Superior temporal gyrus (tissue), 1 donor: ENCODE measurements around the gene MSL1.

Experiments
- DNase-seq: peaks from one replicate; pipeline ENCODE4 v3.0.0-alpha.2; 2016; ENCODE audit errors: extremely low spot score

MSL1 gene

GRCh38 chr17:40121181-40122135 lies at the start of gene MSL1:
Gene MSL1, plus strand, starts transcription at chr17:40121971. Its CDS starts 642 bp downstream, at chr17:40122613.
- peak; percentile 83 for DNase-seq

- DNase-seq = peak; percentile 95
Measured at GRCh38 chr17:40072040-40072734, 49.6 kb upstream of the MSL1 start.

DNA sequence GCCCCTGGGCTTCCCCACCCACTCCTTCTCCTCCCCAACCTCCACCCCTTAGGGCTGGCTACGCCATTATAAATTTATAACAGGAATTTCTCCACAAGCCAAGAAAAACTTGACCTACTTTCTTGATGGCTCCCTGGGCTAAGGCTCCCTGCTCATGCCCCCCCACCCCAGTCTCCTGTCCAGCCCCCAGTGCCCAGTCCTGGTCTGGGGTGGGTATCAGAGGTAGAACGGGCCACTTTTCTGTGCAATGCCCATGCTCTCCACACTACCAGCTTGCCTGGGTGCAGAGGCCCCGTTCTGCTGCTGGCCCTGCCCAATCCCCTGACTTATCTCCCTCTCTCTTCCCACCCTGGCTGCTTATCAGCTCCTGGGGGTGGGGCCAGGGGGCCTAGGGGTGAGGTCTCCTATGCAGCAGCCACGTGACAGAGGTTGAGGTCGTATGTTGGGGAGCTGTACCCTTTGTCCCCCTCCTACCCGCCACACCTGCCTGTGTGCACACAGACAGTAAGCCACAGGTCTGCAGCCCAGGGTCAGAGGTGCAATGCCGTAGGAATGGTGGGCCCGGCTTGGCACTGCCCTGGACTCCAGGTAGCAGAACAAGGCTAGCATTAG lies 48.9 kb upstream of the MSL1 start:
- DNase-seq = no peak

DNA sequence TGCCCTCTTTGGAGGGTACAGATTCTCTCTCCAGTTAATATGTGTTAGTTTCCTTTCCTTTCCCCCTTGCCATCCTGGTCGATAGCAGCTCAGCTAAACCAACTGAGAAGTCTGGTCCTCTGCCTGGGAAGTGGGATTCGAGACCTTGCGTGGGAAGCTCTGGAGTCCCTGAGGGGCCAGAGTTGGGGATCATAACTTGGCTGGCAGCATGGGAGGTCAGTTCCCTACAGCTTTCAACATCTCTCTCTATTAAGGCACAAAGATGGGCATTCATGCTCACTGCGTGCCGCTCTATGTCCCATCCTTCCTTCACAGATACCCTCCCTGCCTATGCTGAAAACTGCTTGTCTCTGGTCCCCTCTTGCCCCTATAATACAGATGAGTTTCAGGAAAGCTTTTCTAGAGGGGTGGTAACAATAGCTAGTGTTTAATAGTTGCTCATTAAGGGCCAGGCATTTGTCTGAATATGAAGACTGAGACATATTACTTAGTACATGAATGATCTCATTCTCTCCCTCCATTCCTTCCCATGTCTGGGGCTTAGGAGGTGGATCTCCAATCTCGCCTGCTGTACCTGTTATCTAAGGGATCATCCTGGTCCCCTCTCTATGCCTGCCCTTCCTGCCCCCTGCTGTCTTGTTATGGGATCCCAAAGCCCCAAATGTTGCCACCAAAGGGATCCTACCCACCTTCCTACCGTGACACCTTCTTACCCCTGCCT lies 48.2 kb upstream of the MSL1 start:
- DNase-seq = peak; percentile 71

GRCh38 chr17:40074175-40074512 lies 47.6 kb upstream of the MSL1 start:
- DNase-seq = no peak

DNA sequence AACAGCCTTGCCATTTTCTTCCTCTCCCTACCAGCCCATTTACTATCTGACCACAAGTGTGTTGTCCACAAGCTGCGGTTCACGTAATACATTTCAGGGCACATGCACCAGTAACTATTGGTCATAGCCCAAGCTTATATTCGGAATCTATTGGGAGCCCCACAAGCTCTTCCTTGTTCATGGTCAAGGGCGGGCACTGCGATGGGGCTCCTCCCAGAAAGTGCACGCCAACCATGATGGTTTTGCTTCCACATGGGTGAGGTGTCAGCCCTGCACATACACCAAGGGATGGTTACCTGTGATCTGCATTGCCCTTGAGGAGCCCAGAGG lies 46.9 kb upstream of the MSL1 start:
- no peak for DNase-seq

GRCh38 chr17:40075201-40075941 lies 46.4 kb upstream of the MSL1 start:
- peak; percentile 88 for DNase-seq

GRCh38 chr17:40075942-40076498 lies 45.8 kb upstream of the MSL1 start:
- no peak for DNase-seq

DNA sequence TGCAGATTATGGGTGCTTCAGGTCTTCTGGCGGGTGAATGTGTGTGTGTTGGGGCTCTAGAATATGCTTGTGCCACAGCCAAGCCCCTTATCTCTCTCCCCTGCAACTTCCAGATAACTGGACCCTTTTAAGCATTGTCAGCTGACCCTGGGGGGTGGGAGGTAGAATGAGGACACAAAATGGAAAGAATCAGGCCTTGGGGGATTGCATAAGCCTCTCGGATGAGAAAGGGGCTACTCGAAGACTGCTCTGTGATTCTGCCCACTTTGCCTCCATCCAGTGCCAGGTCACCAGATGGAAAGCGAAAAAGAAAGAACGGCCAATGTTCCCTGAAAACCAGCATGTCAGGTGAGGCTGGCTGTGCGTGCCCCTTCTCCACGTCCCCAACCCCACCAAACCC lies 45.2 kb upstream of the MSL1 start:
- no peak for DNase-seq

GRCh38 chr17:40079545-40079944 lies 42.2 kb upstream of the MSL1 start:
- DNase-seq = no peak

GRCh38 chr17:40084477-40084876 lies 37.3 kb upstream of the MSL1 start:
- no peak for DNase-seq

GRCh38 chr17:40086150-40087044 lies 35.4 kb upstream of the MSL1 start:
- DNase-seq = peak; percentile 60

GRCh38 chr17:40087049-40087794 lies 34.5 kb upstream of the MSL1 start:
- no peak for DNase-seq

GRCh38 chr17:40087903-40088718 lies 33.7 kb upstream of the MSL1 start:
- DNase-seq = no peak

DNA sequence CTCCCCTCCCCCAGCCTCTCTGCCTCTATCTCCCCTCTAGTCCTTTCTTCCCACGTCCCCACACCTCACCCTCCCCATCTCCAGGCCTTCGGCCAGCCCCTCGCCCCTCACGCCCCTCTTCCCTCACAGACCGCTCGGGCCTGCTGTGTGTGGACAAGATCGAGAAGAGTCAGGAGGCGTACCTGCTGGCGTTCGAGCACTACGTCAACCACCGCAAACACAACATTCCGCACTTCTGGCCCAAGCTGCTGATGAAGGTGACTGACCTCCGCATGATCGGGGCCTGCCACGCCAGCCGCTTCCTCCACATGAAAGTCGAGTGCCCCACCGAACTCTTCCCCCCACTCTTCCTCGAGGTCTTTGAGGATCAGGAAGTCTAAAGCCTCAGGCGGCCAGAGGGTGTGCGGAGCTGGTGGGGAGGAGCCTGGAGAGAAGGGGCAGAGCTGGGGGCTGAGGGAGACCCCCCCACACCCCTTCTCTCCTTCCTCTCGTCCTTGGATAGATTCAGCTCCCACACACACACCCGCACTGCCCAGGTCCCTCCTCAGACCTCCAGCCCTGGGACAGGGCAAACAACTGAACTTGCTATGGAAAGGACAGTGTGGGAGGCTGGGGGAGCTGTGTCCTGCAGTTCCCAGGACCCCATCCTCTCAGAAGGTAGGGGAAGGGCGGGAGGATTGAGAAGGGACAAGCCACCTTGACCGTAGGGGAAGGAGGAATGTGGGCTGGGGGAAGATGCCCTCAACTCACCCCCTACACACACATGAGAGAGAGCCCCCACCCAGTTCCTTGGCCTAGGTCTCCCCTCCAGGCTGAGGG lies 32.5 kb upstream of the MSL1 start:
- no peak for DNase-seq

GRCh38 chr17:40090237-40091119 lies 31.3 kb upstream of the MSL1 start:
- DNase-seq = no peak
